Measurements from ENCODE around the gene EXOSC1.
"Not testable (repeated sequence)": the region's sequence is repeated elsewhere in the genome, so short reads cannot be mapped to it uniquely, and the experiment has no call there.

EXOSC1 gene

GRCh38 chr10:97459933-97460332 is 14.1 kb upstream of the EXOSC1 start:
- no peak for DNase-seq (ENCODE audit: low read depth in 2 of 3, low spot score in 1 of 3)

DNA sequence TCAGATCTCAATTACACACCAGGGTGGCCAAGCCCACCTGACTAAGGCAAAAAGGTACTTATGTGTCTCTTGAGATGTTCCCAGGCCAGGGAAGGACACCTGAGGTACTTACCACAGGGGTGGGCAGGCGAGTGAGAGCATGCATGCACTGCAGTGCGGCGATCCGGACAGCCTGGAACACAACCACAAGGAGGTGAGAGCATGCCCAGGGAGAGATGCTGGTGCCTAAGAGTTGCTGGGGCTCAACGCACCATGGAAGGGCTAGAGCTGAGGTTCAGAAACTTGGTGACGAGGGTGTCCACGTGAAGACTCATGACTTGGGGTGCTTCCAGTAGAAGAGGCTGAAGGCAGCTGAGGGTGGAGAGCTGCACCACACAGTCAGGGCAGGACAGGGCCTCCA is 13.3 kb upstream of the EXOSC1 start:
- DNase-seq (ENCODE audit: low read depth in 2 of 3, low spot score in 1 of 3), result no peak

DNA sequence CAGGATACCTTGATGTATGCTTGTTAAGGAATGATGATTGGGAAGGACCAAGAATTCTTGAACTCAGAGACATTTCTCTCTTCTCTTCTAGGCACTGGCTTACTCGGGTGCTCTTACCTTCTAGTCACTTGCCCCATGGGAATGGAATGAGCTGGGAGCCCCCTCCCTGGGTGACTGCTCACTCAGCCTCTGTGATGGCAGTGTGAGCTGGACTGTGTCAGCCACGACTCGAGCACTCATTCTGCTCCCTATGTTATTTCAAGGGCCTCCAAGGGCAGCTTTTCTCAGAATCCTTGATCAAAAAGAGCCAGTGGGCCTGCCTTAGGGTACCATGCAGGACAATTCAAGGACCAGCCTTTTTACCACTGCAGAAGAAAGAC is 10.9 kb upstream of the EXOSC1 start:
- DNase-seq (ENCODE audit: low read depth in 2 of 3, low spot score in 1 of 3), result no peak

GRCh38 chr10:97456034-97456685 is 10.4 kb upstream of the EXOSC1 start:
- no peak for DNase-seq (ENCODE audit: low read depth in 2 of 3, low spot score in 1 of 3)

- no peak for DNase-seq (ENCODE audit: low read depth in 2 of 3, low spot score in 1 of 3)
Observed at GRCh38 chr10:97454330-97455036, 8.7 kb upstream of the EXOSC1 start.

DNA sequence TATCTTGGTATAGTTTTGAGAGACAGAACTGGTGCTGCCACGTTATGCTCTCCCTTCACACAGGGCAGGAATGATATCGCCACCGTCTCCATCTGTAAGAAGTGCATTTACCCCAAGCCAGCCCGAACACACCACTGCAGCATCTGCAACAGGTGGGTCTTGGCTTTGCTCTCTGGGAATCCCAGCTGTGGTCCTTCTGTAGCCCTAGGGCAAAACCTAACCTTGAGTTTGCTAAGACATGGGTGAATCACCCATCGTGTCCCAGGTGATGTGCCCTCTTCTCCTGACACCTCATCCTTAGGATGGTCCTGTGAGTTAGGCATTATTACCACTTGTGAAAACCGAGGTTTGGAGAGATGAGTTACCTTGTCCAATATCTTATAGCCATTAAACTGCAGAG is 6.5 kb upstream of the EXOSC1 start:
- no peak for DNase-seq (ENCODE audit: low read depth in 2 of 3, low spot score in 1 of 3)

DNA sequence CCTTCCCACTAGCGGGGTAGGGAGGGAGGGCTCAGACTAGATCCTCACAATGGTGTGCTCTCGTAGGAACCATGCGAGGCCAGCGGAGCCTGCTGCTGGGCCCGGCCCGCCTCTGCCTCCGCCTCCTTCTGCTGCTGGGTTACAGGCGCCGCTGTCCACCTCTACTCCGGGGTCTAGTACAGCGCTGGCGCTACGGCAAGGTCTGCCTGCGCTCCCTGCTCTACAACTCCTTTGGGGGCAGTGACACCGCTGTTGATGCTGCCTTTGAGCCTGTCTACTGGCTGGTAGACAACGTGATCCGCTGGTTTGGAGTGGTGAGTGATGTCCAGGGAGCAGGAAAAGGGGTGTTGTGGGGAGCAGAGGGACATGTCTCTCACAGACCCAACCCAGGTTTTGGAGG is 5.8 kb upstream of the EXOSC1 start:
- no peak for DNase-seq (ENCODE audit: low read depth in 2 of 3, low spot score in 1 of 3)

GRCh38 chr10:97450828-97451227 is 5.0 kb upstream of the EXOSC1 start:
- no peak for DNase-seq (ENCODE audit: low read depth in 2 of 3, low spot score in 1 of 3)

- no peak for DNase-seq (ENCODE audit: low read depth in 2 of 3, low spot score in 1 of 3)
Observed at GRCh38 chr10:97445357-97445721, 467 bp downstream of the EXOSC1 start.

DNA sequence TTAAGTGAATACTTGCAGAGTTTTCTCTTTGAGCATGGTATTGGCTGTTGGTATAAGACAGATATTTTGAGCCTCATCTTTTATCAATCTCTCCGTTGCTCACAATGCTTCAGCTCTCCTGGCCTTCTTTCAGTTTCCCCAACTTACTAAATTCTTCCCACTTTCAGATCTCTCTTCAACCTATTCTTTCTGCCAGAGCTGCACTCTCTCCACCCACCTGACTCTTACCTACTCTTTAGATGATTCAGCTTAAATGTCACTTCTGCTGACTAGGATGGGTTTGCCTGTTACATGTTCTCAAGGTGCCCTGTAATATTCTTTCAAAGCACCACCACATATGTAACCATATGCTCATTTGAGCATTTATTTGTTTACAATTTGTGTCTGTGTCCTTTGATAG is 1.6 kb downstream of the EXOSC1 start:
- no peak for DNase-seq (ENCODE audit: low read depth in 2 of 3, low spot score in 1 of 3)

GRCh38 chr10:97442277-97442676 is 3.5 kb downstream of the EXOSC1 start:
- no peak for DNase-seq (ENCODE audit: low read depth in 2 of 3, low spot score in 1 of 3)

GRCh38 chr10:97435211-97435610 is 10.6 kb downstream of the EXOSC1 start:
- DNase-seq (ENCODE audit: low read depth in 2 of 3, low spot score in 1 of 3), result no peak

GRCh38 chr10:97434557-97434956 is 11.2 kb downstream of the EXOSC1 start:
- DNase-seq (ENCODE audit: low read depth in 2 of 3, low spot score in 1 of 3), result no peak

GRCh38 chr10:97434055-97434454 is 11.8 kb downstream of the EXOSC1 start:
- no peak for DNase-seq (ENCODE audit: low read depth in 2 of 3, low spot score in 1 of 3)

DNA sequence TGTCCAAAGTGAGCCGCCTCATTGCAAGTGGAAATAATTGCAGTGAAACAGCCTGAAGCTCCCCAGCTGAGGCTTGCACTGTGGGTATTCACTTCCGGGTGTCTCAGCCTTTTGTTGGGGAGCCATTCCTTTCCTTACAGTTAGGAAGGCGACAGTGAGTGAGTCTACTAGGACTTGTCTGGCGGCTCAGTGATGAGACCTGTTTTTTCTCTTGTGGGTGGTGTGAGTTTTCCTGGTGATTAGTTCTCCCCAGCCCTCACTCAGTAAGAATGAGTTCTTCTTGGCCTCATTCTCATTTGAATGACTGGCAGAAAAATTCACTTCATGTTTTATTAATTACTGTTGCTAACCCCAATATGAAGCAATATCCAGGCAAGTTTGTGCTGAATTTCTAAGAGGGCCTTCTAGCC is 17.2 kb downstream of the EXOSC1 start:
- no peak for DNase-seq (ENCODE audit: low read depth in 2 of 3, low spot score in 1 of 3)

DNA sequence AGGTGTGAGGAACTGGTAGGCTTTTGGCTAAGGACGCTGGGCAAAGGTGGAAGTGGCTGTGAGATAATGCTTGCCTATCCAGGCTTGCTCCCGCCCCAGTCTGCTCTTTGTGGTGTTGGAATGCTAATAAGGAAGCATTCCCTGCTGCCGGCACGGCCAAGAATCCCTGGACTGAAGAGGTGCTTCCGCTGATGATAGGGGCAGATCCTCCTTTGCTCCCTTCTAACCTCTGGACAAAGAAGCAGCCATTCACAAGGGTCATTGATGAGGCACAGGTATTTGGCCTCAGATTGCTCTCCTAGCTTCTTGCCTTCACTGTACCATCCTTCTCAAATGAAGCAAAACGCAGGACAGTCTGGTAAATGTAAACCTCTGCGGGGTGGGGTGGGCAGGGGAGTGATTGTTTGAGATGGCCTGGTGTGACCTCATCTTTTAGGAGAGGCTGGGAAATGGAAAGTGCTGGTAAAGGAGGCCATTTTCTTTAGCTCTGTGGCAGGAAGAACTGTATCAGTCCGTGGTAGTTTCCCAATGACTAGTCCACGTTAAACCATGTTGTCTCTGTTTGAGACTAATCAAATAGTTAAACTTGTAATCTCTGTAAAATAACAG is 18.1 kb downstream of the EXOSC1 start:
- no peak for DNase-seq (ENCODE audit: low read depth in 2 of 3, low spot score in 1 of 3)

GRCh38 chr10:97426776-97427570 is 18.8 kb downstream of the EXOSC1 start:
- DNase-seq (ENCODE audit: low read depth in 2 of 3, low spot score in 1 of 3), result no peak

- peak; percentile 87 to 94 (median 93) for DNase-seq (ENCODE audit: low read depth in 2 of 3, low spot score in 1 of 3)
Observed at GRCh38 chr10:97425964-97426775, 19.6 kb downstream of the EXOSC1 start, which contains the start of gene PGAM1. TSS of gene PGAM1 (plus strand) at chr10:97426191. CDS start at chr10:97426308, 117 bp downstream.

DNA sequence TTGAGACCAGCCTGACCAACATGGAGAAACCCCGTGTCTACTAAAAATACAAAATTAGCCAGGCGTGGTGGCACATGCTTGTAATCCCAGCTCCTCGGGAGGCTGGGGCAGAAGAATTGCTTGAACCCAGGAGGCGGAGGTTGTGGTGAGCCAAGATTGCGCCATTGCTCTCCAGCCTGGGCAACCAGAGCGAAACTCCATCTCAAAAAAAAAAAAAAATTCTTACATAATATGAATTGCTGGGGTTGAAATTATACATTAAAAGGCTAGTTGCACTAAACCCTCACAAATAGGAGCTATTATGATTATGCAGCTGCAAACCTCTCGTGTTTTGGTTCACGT is 22.1 kb downstream of the EXOSC1 start:
- DNase-seq (ENCODE audit: low read depth in 2 of 3, low spot score in 1 of 3), result not testable (repeated sequence)

GRCh38 chr10:97416565-97416964 is 29.2 kb downstream of the EXOSC1 start:
- DNase-seq (ENCODE audit: low read depth in 2 of 3, low spot score in 1 of 3), result no peak

GRCh38 chr10:97412891-97413304 is 32.9 kb downstream of the EXOSC1 start:
- peak; percentile 66 to 76 (median 71) for DNase-seq (ENCODE audit: low read depth in 2 of 3, low spot score in 1 of 3)
